DOHH2 (cell line): Measurements from ENCODE around the gene TRIM62.

Experiments used
- H3F3A ChIP-seq: fragments of 200-600 bp; sonication (generic), shearing (Covaris generic); 2 replicates; pipeline ENCODE4 v1.6.0; 2016; ENCODE audit warnings: antibody characterized with exemption, mild to moderate bottlenecking; ENCODE audit not compliant: control insufficient read depth, insufficient read depth
- H3K27ac ChIP-seq: fragments of 200-600 bp; sonication (generic); 2 replicates; pipeline ENCODE4 v1.5.1; 2014; ENCODE audit warnings: low read depth, mild to moderate bottlenecking, low read length, moderate library complexity
- H3K27me3 ChIP-seq: fragments of 200-600 bp; sonication (generic); 2 replicates; pipeline ENCODE4 v1.6.1; 2014; ENCODE audit warnings: mild to moderate bottlenecking, low read length, mixed read lengths; ENCODE audit not compliant: control insufficient read depth
- H3K36me3 ChIP-seq: fragments of 200-600 bp; sonication (generic); 2 replicates; pipeline ENCODE4 v1.6.1; 2014; ENCODE audit warnings: mild to moderate bottlenecking, low read length, moderate library complexity, mixed read lengths; ENCODE audit not compliant: control insufficient read depth
- H3K4me1 ChIP-seq: fragments of 200-600 bp; sonication (generic); 2 replicates; pipeline ENCODE4 v1.6.1; 2014; ENCODE audit warnings: mild to moderate bottlenecking, low read length, mixed read lengths; ENCODE audit not compliant: control insufficient read depth
- H3K4me2 ChIP-seq: fragments of 200-600 bp; sonication (generic); 2 replicates; pipeline ENCODE4 v1.6.0; 2014; ENCODE audit warnings: mild to moderate bottlenecking, low read length, moderate library complexity
- H3K4me3 ChIP-seq: fragments of 200-600 bp; sonication (generic); 2 replicates; pipeline ENCODE4 v1.5.1; 2014; ENCODE audit warnings: mild to moderate bottlenecking, low read length, mixed read lengths
- H3K79me2 ChIP-seq: fragments of 200-600 bp; sonication (generic); 2 replicates; pipeline ENCODE4 v1.6.1; 2014; ENCODE audit warnings: mild to moderate bottlenecking, low read length, mixed read lengths; ENCODE audit not compliant: control insufficient read depth
- H3K9me2 ChIP-seq: fragments of 200-600 bp; sonication (generic); replicated peaks from 2 replicates; pipeline ENCODE4 v1.6.1; 2014; ENCODE audit warnings: mild to moderate bottlenecking, low read length, mixed read lengths; ENCODE audit not compliant: control insufficient read depth
- H3K9me3 ChIP-seq: fragments of 200-600 bp; sonication (generic); 2 replicates; pipeline ENCODE4 v1.6.1; 2014; ENCODE audit warnings: antibody characterized with exemption, low read length, mixed read lengths; ENCODE audit not compliant: control insufficient read depth, insufficient read depth
- H4K20me1 ChIP-seq: fragments of 200-600 bp; sonication (generic); 2 replicates; pipeline ENCODE4 v1.6.0; 2014; ENCODE audit warnings: low read depth, mild to moderate bottlenecking, antibody characterized with exemption, low read length, moderate library complexity; ENCODE audit not compliant: control insufficient read depth, insufficient read depth
- CTCF ChIP-seq: fragments of 200-600 bp; sonication (generic); IDR thresholded peaks from one replicate; pipeline ENCODE4 v1.5.1; 2014; ENCODE audit warnings: antibody characterized with exemption, mild to moderate bottlenecking, low read depth, low read length; ENCODE audit not compliant: poor library complexity, severe bottlenecking
- EZH2phosphoT487 ChIP-seq: fragments of 200-600 bp; sonication (generic); IDR thresholded peaks from 2 replicates; pipeline ENCODE4 v1.6.1; 2017; ENCODE audit warnings: borderline replicate concordance, mild to moderate bottlenecking, antibody characterized with exemption, low read length, moderate library complexity, mixed read lengths

The TRIM62 gene

GRCh38 chr1:33133478-33134105, 48.3 kb downstream of the TRIM62 start:
- no peaks in the 10 kb centered on the region for H3F3A ChIP-seq
- no peak overlapping the region for H3K4me3 ChIP-seq
- no peaks in the 10 kb centered on the region for H3K9me3 ChIP-seq
- no peaks in the 10 kb centered on the region for H3K27me3 ChIP-seq
- no peaks in the 10 kb centered on the region for H4K20me1 ChIP-seq
- no peak overlapping the region for H3K27ac ChIP-seq
- TF ChIP-seq CTCF (no peak), EZH2phosphoT487 (no peak)
- H3K9me2 ChIP-seq = no peaks in the 10 kb centered on the region
- no peaks in the 10 kb centered on the region for H3K4me1 ChIP-seq
- no peaks in the 10 kb centered on the region for H3K79me2 ChIP-seq
- H3K4me2 ChIP-seq = no peak overlapping the region
- no peaks in the 10 kb centered on the region for H3K36me3 ChIP-seq

- no peak overlapping the region for H3K27ac ChIP-seq
- H3F3A ChIP-seq = no peaks in the 10 kb centered on the region
- H3K4me3 ChIP-seq = no peak overlapping the region
- no peaks in the 10 kb centered on the region for H3K9me2 ChIP-seq
- no peaks in the 10 kb centered on the region for H3K9me3 ChIP-seq
- H4K20me1 ChIP-seq = no peaks in the 10 kb centered on the region
- peaks cover 3% of the 10 kb centered on the region for H3K4me1 ChIP-seq
- no peaks in the 10 kb centered on the region for H3K79me2 ChIP-seq
- no peaks in the 10 kb centered on the region for H3K27me3 ChIP-seq
- no peak overlapping the region for H3K4me2 ChIP-seq
- TF ChIP-seq CTCF = no peak
- TF ChIP-seq EZH2phosphoT487 = no peak
- no peaks in the 10 kb centered on the region for H3K36me3 ChIP-seq
Measured at GRCh38 chr1:33132549-33132948, 49.3 kb downstream of the TRIM62 start.

- Histone ChIP-seq H3F3A (no peaks in the 10 kb centered on the region), H3K27ac (no peak overlapping the region), H3K36me3 (no peaks in the 10 kb centered on the region), H3K9me3 (peaks cover 7% of the 10 kb centered on the region; the same call in 1 of the 2 replicates), H3K4me3 (no peak overlapping the region), H4K20me1 (no peaks in the 10 kb centered on the region), H3K27me3 (no peaks in the 10 kb centered on the region), H3K9me2 (no peaks in the 10 kb centered on the region), H3K79me2 (no peaks in the 10 kb centered on the region), H3K4me2 (no peak overlapping the region), H3K4me1 (peaks cover 14% of the 10 kb centered on the region)
- TF ChIP-seq EZH2phosphoT487 (no peak), CTCF (no peak)
Measured at GRCh38 chr1:33131191-33131590, 50.7 kb downstream of the TRIM62 start.
